Body of pancreas (tissue), 4 donors: ENCODE data around the gene NLGN1.

Source experiments
- POLR2A ChIP-seq, 3 donors: fragments of 450-650 bp; IDR thresholded peaks; one replicate each; pipeline ENCODE4 v1.6.1; 2016; ENCODE audit warnings: antibody characterized with exemption in 3 of 3, mild to moderate bottlenecking in 2 of 3
- TF ChIP-seq, protein P1 (sequence below), 7 experiments: fragments of 450-650 bp in 4 of 7; fragments of 200-600 bp in 3 of 7; sonication (generic) in 3 of 7; IDR thresholded peaks; one replicate each; pipeline ENCODE4 v1.5.1; 2016 to 2019; ENCODE audit warnings: antibody characterized with exemption in 7 of 7

DNA sequence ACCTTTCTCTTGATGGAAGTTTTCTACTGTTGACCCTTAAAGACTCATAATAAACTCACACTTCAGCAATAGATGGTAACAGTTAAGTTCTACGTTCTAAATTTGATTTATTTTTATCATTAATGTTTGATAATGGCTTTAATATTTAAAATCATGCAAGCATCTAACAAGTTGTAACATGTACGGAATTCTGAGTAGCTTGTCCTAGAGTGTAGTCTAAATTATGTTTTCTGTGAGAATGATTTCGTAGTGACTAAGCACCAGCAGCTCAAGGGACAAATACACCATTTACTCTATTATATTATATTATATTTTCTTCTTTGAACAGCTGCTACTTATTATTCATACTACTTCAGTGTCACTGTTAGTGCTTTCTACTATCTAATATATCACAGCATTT is 345.6 kb downstream of the NLGN1 start:
- TF ChIP-seq, protein P1, sequence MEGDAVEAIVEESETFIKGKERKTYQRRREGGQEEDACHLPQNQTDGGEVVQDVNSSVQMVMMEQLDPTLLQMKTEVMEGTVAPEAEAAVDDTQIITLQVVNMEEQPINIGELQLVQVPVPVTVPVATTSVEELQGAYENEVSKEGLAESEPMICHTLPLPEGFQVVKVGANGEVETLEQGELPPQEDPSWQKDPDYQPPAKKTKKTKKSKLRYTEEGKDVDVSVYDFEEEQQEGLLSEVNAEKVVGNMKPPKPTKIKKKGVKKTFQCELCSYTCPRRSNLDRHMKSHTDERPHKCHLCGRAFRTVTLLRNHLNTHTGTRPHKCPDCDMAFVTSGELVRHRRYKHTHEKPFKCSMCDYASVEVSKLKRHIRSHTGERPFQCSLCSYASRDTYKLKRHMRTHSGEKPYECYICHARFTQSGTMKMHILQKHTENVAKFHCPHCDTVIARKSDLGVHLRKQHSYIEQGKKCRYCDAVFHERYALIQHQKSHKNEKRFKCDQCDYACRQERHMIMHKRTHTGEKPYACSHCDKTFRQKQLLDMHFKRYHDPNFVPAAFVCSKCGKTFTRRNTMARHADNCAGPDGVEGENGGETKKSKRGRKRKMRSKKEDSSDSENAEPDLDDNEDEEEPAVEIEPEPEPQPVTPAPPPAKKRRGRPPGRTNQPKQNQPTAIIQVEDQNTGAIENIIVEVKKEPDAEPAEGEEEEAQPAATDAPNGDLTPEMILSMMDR (IDR thresholded peaks at IDR 0.05) = no peak
- TF ChIP-seq POLR2A (IDR thresholded peaks at IDR 0.05) = no peak
